ENCODE data around the gene CDC5L.

The CDC5L gene

GRCh38 chr6:44456070-44456965, 68.8 kb downstream of the CDC5L start:
- peak; percentile 71 for DNase-seq

GRCh38 chr6:44456966-44457292, 69.4 kb downstream of the CDC5L start:
- no peak for DNase-seq

DNA sequence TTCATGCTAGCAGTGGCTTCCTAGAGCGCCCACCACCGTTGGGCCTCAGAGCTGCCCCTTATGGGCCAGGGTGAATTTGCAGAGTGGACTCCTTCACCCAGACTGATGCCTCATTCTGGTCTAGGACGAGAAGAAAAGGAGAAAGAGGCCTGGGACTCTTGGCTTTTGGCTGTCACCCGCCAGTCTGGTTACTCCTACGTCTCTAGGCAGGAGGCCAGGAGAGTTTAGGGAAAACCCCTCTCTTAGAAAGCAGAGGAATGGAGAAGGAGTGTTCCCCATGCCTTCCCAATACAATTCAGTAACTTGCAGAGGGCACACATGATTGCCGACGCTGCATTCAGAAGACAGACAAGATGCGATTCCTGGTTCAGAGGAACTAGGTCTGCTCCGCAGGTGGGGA, 70.1 kb downstream of the CDC5L start:
- DNase-seq: no peak

- DNase-seq: no peak
These were observed 71.0 kb downstream of the CDC5L start for GRCh38 chr6:44458551-44458950.

DNA sequence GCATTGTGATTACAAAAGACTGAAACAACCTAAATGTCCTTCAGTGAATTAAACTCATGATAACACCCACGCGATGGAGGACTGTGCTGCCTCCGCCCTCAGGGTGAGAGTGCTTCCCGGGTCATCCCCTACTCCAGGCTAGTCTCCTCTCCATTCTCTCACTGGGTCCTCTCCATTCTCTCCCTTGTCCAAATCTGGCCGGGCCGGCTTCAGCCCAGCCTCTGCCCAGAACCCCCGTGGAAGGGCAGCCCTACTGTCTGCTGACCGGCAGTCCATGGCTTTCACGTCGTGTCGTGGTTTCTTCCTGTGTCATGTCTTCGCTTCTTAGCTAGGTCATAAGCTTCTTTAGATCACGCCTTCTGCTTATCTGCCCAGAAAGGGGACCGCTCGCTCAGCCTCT, 74.8 kb downstream of the CDC5L start:
- no peak for DNase-seq

DNA sequence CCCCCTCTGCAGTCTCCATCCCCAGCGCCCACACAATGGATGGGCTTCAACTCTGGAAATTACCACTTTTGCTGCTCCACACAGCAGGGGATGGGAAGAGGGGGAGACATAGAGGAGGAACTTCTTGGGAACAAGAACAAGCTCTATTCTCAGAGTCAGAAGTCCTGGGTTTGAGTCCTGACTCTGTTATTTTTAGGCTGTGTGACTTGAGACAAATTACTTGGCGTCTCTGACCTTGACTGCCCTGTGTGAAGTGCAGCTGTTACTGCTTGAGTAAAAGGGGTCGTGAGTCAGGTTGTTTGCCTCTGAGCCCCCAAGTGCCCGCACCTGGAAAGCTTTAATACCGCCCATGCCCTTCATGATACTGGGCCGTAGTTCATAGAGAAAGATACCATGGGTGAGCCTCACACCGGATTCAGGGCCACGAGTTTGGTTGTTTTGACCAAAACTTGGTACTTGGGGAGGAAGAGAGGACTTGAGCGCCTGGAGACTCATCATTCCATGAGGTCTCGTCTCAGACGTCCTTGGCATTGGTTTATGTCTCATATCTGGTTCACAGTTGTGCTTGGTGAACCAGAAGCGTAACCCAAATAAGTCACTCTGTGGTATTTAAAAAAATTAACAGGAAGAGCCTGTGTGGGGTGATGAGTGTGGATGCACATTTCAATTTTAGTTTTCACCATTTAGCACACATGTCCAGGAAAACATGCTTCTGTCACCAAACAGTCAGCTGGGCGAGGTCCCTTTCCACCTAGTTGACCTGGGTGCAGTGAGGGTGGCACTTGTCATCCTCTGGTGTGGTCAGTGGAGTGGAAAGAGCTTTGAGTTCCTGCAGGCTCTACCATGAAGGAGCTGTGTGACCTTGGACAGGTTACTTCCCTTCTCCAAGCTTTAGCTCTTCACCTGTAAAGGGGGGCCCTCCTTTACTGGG, 75.6 kb downstream of the CDC5L start:
- DNase-seq: no peak

DNA sequence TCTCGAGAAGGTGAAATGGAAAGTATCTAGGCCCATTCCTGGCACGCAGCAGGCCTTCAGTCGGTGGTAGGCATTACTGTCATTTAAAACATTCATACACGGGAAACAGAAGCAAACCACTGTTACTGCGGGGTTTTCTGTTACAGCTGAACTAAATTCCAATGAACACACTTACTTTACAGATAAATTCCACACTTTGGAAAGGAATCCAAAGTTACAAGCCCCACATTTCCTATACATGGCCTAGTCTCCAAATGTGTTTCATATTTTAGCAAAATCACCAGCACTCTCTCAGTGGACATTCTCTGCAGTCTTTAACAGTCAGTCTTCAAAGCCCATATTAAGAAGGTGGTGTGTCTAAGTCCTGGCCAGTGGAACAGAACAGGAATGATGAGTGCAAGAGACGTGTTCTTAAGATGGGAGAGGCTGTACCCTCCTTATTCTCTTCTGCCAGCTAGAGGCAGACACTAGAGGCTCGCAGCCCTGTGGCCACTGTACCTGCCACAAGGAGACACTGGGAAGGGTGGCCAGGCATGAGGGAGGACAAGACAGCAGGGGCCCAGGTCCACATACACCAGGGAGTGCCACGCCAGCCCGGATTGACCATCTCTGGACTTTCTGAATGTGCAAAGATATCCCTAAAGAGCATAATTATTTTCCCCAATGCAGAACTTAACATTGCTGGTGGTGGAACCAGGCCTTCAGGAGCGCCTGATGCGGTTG, 76.4 kb downstream of the CDC5L start:
- no peak for DNase-seq

DNA sequence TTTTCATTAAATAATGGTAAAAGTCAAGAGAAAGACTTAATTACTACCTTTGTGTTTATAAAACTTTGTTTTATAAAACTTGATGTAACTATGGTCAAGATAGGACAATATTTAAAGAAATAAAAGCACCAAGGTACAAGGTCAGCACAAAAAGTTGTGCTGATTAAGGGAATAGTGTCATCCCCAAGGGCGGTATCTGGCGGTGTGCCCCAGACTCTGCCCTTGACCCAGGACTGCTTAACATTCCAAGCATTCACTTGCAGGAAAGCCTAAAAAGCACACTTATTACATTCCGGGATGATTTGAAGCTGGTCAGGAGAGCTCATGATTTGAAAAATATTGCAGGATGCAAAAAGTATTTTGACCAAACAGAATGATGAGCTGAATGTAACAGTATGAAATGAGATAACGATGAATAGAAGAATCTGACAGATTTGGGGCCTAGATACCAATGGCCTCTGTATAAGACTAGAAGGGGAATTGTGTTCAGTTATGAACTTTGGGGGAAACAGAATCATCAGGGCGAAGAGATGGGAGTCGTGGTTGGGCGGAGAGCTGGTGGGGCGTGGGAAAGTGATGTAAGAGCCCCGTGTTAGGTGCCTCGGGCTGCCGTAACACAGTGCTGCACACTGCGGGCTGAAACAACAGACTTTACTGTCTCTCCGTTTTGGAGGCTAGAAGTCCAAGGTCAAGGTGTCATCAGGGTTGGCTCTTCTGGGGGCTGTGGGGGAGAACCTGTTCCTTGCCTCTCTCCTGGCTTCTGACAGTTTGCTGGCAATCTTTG, 77.2 kb downstream of the CDC5L start:
- peak; percentile 37 for DNase-seq

- no peak for DNase-seq
These were observed 79.4 kb downstream of the CDC5L start for GRCh38 chr6:44466955-44467354.

- no peak for DNase-seq
These were observed 81.3 kb downstream of the CDC5L start for GRCh38 chr6:44468835-44469234.

- no peak for DNase-seq
These were observed 82.6 kb downstream of the CDC5L start for GRCh38 chr6:44470115-44470464.

GRCh38 chr6:44470746-44471145, 83.2 kb downstream of the CDC5L start:
- DNase-seq: no peak

GRCh38 chr6:44471271-44471981, 83.9 kb downstream of the CDC5L start:
- no peak for DNase-seq

DNA sequence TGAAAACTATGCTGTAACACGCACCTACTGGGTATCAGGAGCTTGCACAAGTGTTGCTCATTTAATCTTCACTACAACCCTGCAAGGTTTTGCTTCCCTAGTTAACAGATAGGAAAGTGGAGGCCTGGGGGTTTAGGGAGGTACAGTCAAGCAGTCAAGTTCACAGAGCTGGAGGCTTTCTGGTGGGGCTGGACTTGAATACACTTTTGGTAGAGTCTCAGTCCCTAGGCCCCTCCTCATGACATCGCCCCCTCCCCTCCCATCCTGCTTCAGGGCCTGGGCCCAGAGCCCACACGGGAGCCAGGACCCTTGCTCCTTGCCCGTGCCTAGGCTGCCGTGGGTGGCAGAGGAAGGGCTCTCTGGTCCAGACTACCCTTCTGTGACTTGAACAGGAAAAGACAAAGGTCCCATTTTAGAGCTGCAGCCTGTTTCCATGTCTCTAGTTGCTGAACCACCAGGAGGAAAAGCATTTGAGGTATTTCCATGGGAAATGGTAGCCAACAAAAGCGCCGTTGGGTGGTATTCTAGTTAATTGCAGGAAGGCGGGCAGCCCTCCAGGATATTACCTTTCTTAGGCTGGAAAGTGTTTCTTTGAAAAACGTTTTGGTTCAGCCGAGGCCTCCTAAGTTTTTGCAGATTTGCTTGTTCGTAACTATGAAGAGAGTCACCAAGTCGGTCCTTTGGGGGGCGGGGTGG, 84.9 kb downstream of the CDC5L start:
- DNase-seq: no peak

GRCh38 chr6:44473393-44474189, 86.1 kb downstream of the CDC5L start:
- no peak for DNase-seq

- no peak for DNase-seq
These were observed 86.7 kb downstream of the CDC5L start for GRCh38 chr6:44474190-44474631.

DNA sequence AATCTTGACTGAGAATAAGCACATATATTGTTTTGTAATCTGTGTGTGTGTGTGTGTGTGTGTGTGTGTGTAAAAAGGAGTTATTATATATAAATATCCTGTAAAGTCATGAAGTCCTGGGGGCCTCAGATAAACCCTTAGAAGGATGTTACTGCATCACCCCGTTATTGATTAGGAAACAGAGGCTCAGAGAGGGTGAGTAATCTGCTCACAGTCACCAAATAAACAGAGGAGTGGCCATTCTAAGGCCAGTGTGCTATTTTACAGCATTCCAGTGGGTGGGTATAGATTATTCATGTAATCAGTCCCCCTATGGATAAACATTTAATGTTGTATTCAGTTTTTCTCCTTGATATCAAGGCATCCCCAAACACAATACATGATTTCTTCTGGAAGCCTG, 87.1 kb downstream of the CDC5L start:
- no peak for DNase-seq

GRCh38 chr6:44475417-44475778, 87.9 kb downstream of the CDC5L start:
- DNase-seq: no peak

GRCh38 chr6:44475779-44476434, 88.4 kb downstream of the CDC5L start:
- peak; percentile 83 for DNase-seq

DNA sequence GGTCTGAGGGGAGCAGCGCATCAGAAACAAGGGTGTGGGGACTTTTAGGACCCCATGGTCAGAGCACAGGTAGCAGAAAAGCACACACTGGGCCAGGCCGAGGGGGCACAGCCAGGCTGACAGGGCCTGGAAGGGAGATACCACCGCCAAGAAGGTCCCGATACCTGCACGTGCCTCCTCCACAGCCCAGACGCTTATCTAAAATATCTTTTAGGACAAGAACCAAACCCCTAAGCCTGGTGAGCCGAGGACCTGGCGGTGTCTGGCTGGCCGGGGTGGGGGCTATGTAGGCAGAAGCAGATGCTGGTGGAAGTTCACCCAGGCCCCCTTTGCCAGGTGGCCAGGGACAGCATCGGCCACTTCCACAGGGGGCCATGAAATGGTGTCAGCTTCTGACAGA, 89.3 kb downstream of the CDC5L start:
- no peak for DNase-seq
